Activated T-helper 17 cell treated with anti-CD3 and anti-CD28 coated beads, Interleukin-2, amount 50 U/mL, for 72 hours (primary cell): Measurements from ENCODE around the gene DAPK1. TPM values are rescaled to one million over a fixed set of nuclear protein-coding genes. Genes with fewer than 3 reads are reported as not detected.

Source experiments
- ATAC-seq: fragments of 150-1000 bp; cut with Tn5 transposase; replicated peaks from 2 replicates; pipeline ENCODE4 v1.10.0; 2021; ENCODE audit warnings: mild to moderate bottlenecking, moderate library complexity
- H3K27ac Mint-ChIP-seq: one replicate; pipeline ENCODE4 v1.8.0; 2022; ENCODE audit warnings: mixed read lengths
- H3K27me3 Mint-ChIP-seq: one replicate; pipeline ENCODE4 v1.8.0; 2022; ENCODE audit warnings: mixed read lengths
- H3K36me3 Mint-ChIP-seq: one replicate; pipeline ENCODE4 v1.8.0; 2022; ENCODE audit warnings: low read depth, mild to moderate bottlenecking, mixed read lengths
- H3K4me1 Mint-ChIP-seq: one replicate; pipeline ENCODE4 v1.8.0; 2022; ENCODE audit warnings: mixed read lengths
- H3K4me3 Mint-ChIP-seq: one replicate; pipeline ENCODE4 v1.8.0; 2022; ENCODE audit warnings: mild to moderate bottlenecking, mixed read lengths
- H3K9me3 Mint-ChIP-seq: one replicate; pipeline ENCODE4 v1.8.0; 2022; ENCODE audit warnings: mixed read lengths
- total RNA-seq, 2 donors: library from RNA; stranded (reverse); gene quantifications; one replicate each; pipeline ENCODE4 v1.2.3, GENCODE V29; 2022

Gene DAPK1
- total RNA-seq = 1 to 10 TPM; 1.5 to 2.0 TPM

DNA sequence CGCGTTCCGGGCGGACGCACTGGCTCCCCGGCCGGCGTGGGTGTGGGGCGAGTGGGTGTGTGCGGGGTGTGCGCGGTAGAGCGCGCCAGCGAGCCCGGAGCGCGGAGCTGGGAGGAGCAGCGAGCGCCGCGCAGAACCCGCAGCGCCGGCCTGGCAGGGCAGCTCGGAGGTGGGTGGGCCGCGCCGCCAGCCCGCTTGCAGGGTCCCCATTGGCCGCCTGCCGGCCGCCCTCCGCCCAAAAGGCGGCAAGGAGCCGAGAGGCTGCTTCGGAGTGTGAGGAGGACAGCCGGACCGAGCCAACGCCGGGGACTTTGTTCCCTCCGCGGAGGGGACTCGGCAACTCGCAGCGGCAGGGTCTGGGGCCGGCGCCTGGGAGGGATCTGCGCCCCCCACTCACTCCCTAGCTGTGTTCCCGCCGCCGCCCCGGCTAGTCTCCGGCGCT lies at the start of gene DAPK1:
DAPK1 (plus strand) TSS at position 264 of the 442 bp plus-strand sequence. CDS start 1,211 bp downstream, outside the sequence.
- no peak within 1 kb of the TSS for H3K27ac Mint-ChIP-seq
- no peaks in the 10 kb centered on the region for H3K36me3 Mint-ChIP-seq
- H3K27me3 Mint-ChIP-seq = peaks cover 51% of the 10 kb centered on the region
- peak within 1 kb of the TSS; percentile 38 for H3K4me3 Mint-ChIP-seq
- no peaks in the 10 kb centered on the region for H3K4me1 Mint-ChIP-seq
- ATAC-seq = peak; percentile 35
- H3K9me3 Mint-ChIP-seq = no peaks in the 10 kb centered on the region

DNA sequence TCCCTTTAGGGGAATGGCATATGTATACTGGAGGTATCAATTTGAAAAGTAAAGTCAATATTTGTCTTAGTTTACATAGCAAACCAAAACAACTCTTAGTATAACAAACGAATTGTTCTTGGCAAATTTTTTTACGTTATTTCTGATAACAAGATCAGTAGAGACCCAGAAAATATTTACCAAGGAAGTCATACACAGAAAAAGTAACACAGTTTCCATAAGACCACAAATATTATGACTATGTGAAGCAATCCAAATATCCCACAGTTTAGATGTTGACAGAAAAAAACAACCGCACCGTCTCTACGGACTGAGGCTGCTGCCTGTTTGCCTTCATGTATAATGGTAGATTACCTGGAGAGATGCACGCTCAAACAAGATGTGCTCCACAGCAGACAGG lies 46.5 kb upstream of the DAPK1 start:
- Mint-ChIP-seq H3K27me3 (peaks cover 7% of the 10 kb centered on the region), H3K9me3 (peaks cover 2% of the 10 kb centered on the region), H3K36me3 (no peaks in the 10 kb centered on the region), H3K4me3 (no peak overlapping the region), H3K27ac (no peak overlapping the region), H3K4me1 (no peaks in the 10 kb centered on the region)
- no peak for ATAC-seq

DNA sequence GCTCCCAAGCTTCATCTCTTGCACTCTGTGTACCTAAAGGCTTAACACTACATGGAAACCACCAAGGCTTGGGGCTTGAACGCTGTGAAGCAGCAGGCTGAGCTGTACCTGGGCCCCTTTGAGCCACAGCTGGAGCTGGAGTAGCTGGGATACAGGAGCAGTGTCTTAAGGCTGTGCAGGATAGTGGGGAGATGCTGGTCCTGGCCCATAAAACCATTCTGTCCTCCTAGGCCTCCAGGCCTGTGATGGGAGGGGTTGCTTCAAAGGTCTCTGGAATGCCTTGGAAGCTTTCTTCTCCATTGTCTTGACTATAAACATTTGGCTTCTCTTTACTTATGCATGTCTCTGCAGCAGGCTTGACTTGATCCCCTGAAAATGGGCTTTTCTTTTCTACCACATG lies 42.3 kb upstream of the DAPK1 start:
- H3K27ac Mint-ChIP-seq = no peak overlapping the region
- peaks cover 11% of the 10 kb centered on the region for H3K27me3 Mint-ChIP-seq
- H3K4me3 Mint-ChIP-seq = no peak overlapping the region
- H3K4me1 Mint-ChIP-seq = no peaks in the 10 kb centered on the region
- no peak for ATAC-seq
- H3K9me3 Mint-ChIP-seq = peaks cover 5% of the 10 kb centered on the region
- H3K36me3 Mint-ChIP-seq = no peaks in the 10 kb centered on the region

DNA sequence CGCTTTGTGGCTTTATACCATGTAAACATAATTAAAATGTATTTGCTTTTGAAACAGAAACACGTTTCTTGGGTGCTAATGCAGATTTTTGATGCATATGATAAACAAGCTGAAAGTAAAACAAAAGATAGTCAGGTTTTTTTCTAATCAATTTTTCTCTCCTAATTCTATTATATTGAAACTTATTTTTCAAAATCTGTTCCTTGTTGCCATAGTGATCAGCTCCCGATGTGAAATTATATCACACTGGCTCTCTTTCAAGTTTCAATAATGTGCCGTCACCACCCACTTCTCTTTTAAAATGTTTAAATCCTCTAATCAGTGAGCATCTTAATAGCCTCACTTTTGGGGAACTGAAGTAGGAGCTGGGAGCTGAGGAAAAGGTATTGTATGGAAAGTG lies 36.4 kb upstream of the DAPK1 start:
- ATAC-seq = no peak
- H3K4me1 Mint-ChIP-seq = no peaks in the 10 kb centered on the region

DNA sequence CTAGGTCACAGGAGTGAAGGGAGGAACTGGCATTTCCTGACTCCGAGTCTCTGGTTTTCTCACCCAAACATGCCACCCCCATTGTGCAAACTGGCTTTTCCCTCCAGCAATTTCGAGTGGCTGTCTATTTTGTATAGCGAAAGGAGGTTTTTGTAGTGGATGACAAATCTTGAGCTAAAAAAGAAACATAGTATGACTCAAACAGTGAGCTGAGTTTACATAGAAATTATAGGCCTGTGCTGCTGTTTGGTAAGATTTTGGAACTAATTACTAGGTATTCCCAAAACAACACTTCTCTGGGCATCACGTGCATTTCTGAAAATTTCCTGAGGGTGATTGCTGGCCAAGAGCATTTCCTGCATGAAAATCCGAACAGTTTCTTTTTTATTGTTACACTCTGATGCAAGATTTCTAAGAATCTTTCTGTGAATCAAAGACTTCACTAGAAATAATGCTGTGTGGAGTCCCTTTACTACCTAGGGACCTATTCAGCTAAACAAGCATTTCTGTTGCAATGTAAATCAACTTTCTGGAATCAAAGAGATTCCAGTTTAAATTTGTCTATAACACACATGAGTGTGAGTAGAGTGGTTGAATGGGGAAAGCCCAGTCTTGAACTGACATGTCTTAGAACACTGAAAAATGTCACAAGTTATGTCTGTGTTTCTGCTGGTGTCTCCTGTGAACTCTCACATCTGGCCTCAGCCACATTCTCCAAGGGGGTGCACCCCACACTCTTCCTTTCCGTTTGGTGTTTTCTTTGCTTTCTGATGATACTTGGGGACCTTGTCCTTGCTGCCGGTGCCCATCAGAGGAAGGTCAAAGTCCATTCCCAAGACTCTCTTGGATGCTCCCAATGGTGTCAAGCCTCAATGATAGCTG lies 33.3 kb upstream of the DAPK1 start:
- Mint-ChIP-seq H3K27me3 (no peaks in the 10 kb centered on the region), H3K4me3 (no peak overlapping the region), H3K36me3 (no peaks in the 10 kb centered on the region), H3K27ac (peak overlapping the region; percentile 75), H3K9me3 (no peaks in the 10 kb centered on the region), H3K4me1 (no peaks in the 10 kb centered on the region)
- peak; percentile 84 for ATAC-seq

More for the DNA sequence above, 36.4 kb upstream of the DAPK1 start:
- no peak overlapping the region for H3K4me3 Mint-ChIP-seq
- H3K9me3 Mint-ChIP-seq = peaks cover 2% of the 10 kb centered on the region
- H3K27me3 Mint-ChIP-seq = peaks cover 2% of the 10 kb centered on the region
- no peak overlapping the region for H3K27ac Mint-ChIP-seq
- H3K36me3 Mint-ChIP-seq = no peaks in the 10 kb centered on the region

DNA sequence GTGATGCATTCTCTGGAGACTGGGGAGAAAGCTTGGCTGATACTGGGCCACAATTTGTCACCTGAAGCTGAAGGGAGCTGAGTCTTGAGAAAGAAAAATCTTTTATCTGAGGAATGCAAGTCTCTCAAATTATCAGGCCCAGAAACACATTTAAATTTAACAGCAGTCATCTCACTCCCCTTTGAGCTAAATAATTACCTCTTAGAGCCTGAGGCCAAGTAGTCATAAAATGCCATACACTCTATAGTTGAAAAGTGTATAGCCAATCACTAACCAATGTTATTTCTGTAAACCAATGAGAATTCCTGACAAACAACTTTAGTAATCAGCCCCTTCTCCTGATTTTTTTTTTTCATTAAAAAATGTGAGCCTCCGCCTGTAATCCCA lies 32.7 kb upstream of the DAPK1 start:
- Mint-ChIP-seq H3K36me3 (no peaks in the 10 kb centered on the region), H3K4me3 (no peak overlapping the region), H3K27me3 (no peaks in the 10 kb centered on the region), H3K4me1 (no peaks in the 10 kb centered on the region), H3K9me3 (no peaks in the 10 kb centered on the region), H3K27ac (peak overlapping the region; percentile 75)
- peak; percentile 7 for ATAC-seq

DNA sequence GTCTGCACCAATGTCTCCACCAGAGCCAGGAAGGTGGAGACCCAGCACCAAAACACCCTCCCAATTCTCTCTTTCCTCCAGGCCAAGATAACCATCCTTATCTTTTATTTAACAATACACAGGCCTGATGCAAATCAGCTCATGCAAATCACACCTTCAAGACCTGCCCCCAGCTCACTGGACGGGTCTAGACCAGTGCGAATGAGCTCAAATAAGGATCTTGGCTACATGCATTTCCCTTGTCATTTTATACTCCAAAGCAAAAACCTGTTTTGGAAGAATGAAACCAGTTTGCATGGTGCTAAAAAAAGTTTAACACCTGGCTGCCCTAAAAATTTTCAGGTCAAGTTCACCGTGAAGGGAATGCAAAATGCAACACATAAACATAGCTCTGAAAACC lies 31.9 kb upstream of the DAPK1 start:
- H3K27me3 Mint-ChIP-seq = peaks cover 3% of the 10 kb centered on the region
- no peak overlapping the region for H3K4me3 Mint-ChIP-seq
- no peaks in the 10 kb centered on the region for H3K9me3 Mint-ChIP-seq
- no peak overlapping the region for H3K27ac Mint-ChIP-seq
- no peak for ATAC-seq
- H3K4me1 Mint-ChIP-seq = no peaks in the 10 kb centered on the region
- no peaks in the 10 kb centered on the region for H3K36me3 Mint-ChIP-seq

DNA sequence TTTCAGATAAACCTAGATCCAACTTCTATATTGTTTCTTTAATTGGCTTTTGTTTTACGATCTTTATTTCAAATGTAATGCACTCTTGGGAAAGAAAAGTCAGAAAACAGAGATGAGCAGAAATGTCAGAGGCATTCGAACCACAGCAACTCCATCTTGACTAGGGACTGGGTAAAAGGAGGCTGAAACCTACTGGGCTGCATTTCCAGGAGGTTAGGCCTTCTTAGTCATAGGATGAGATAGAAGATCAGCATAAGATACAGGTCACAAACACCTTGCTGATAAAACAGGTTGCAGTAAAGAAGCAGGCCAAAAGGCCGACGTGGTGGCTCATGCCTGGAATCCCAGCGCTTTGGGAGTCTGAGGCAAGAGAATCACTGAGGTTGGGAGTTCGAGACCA lies 30.5 kb upstream of the DAPK1 start:
- Mint-ChIP-seq H3K27ac (no peak overlapping the region), H3K36me3 (no peaks in the 10 kb centered on the region), H3K9me3 (no peaks in the 10 kb centered on the region), H3K4me3 (no peak overlapping the region), H3K4me1 (no peaks in the 10 kb centered on the region), H3K27me3 (peaks cover 3% of the 10 kb centered on the region)
- ATAC-seq = no peak

DNA sequence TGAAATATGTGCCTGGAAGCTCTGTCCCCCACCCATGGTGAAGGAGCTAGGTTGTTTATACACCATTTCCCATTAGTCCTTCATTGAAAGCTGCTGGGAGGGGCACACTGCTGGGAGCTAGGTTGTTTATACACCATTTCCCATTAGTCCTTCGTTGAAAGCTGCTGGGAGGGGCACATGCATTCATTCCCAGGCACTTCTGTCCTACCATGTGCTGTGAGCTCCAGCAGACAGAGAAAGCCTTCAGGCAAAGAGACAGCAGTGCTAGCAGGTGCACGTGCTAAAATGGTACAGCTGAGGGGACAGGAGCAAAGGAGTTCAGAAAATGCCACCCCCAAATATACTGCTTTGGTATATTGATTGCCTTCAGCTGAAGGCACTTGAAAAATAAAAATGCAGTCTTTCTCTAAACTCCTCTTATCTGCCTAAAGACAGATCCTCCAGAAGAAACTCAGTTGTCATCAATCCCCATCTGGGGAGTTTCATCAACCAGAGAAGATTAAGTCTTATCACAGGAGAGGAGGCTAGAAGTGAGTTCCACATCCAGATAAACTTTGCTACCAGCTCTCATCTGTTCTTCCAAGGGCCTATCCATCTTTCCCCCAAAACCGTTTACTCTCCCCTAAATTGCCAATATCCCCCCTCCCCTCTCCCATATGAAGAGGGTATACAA lies 27.7 kb upstream of the DAPK1 start:
- H3K27me3 Mint-ChIP-seq = peaks cover 5% of the 10 kb centered on the region
- ATAC-seq = no peak
- H3K4me3 Mint-ChIP-seq = no peak overlapping the region
- no peak overlapping the region for H3K27ac Mint-ChIP-seq
- no peaks in the 10 kb centered on the region for H3K36me3 Mint-ChIP-seq
- no peaks in the 10 kb centered on the region for H3K4me1 Mint-ChIP-seq
- H3K9me3 Mint-ChIP-seq = no peaks in the 10 kb centered on the region

DNA sequence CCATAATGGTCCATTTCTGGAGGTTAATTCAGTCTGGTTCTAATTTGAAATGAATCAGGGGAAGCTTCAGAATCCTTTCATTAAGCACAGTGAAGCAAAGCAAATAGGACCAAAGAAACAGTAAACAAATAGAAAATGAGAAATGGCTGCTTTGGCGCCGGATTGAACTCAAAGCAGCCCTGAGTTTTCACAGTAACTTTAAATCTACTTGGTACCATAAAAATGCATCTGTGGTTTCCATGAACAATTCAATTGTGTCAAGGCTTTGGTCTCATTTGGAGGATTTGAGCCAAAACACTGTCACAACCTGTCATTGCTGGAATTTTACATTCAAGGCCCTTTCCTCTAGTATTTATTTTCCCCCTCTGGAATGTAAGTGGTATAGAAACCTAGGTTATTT lies 25.9 kb upstream of the DAPK1 start:
- Mint-ChIP-seq H3K4me1 (no peaks in the 10 kb centered on the region), H3K27me3 (peaks cover 5% of the 10 kb centered on the region), H3K27ac (no peak overlapping the region), H3K9me3 (no peaks in the 10 kb centered on the region), H3K4me3 (no peak overlapping the region), H3K36me3 (no peaks in the 10 kb centered on the region)
- no peak for ATAC-seq

DNA sequence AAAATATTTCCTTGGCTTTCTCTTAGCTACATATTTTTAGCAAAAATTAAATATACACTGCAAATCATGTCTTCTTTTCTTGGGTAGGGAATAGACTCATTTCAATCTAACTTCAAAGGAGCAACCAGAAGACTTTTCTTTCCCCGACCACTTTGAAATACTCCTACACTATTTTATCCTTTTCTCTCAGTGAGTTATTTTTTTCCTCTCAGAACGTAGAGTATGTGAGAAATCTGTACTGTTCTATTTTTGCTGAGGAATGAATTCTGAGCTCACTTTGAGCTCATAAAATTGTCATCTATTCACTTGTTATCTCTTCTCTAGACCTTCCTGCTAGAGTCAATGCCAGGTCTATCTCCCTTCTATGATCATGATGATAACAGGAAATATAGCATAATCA lies 22.2 kb upstream of the DAPK1 start:
- no peaks in the 10 kb centered on the region for H3K36me3 Mint-ChIP-seq
- H3K27me3 Mint-ChIP-seq = peaks cover 3% of the 10 kb centered on the region
- no peaks in the 10 kb centered on the region for H3K4me1 Mint-ChIP-seq
- no peak overlapping the region for H3K4me3 Mint-ChIP-seq
- no peak for ATAC-seq
- no peaks in the 10 kb centered on the region for H3K9me3 Mint-ChIP-seq
- no peak overlapping the region for H3K27ac Mint-ChIP-seq

DNA sequence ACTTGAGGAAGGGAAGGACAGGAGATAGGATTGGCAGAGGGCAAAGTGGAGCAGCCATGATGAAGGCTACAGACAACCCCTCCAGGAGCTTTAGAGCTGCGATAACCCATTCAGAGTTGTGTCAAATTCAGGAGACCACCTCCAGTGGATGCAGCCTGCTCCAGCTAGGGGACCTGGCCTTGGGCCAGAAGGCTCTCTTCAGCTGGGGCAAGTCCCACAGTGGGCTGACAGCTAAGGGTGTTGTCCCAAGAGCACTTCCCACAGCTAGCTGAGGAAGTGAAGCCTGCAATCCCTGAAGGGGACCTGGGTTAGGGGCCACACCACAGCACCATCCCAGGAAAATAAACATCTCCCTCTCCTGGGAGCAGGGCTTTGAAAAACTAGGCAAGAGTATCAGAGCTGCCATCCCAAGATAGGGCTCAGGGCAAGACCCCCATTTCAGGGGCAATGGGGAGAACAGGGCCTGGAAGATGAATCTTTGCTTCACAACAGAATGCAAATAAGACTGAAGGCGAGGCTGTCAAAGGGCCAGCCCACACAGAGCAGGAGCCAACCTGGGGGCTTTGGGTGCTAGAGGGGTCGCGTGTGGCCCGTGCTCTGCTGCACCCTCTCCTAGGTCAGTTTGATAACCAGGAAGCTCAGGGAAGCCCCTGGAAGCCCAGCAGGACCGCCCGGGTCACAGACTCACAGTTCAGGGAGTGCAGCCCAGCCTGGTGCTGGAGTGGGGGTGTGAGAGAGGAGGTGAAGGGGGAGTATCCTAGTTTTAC lies 19.3 kb upstream of the DAPK1 start:
- ATAC-seq = no peak
- H3K9me3 Mint-ChIP-seq = no peaks in the 10 kb centered on the region
- no peak overlapping the region for H3K27ac Mint-ChIP-seq
- H3K4me1 Mint-ChIP-seq = no peaks in the 10 kb centered on the region
- H3K4me3 Mint-ChIP-seq = no peak overlapping the region
- H3K27me3 Mint-ChIP-seq = peaks cover 3% of the 10 kb centered on the region
- no peaks in the 10 kb centered on the region for H3K36me3 Mint-ChIP-seq

DNA sequence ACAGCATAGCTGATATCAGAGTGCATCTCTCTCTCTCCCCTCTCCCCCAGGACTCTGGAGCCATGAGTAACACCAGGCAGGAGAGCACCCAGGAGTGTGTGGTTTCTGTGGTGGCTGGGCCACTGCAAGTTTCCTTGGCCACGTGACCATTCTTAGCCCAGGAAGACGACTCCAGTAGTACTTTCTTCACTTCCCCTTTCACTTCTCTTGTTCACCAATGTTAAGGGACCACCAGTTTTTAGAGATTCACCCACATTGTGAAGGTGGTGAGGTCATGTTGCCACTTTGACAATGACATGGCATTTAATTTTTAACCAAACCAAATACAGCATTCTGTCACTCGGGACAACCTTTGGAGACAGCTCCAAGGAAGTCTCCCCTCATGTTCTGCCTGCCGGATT lies 17.9 kb upstream of the DAPK1 start:
- peak; percentile 16 for ATAC-seq
- H3K27me3 Mint-ChIP-seq = no peaks in the 10 kb centered on the region

DNA sequence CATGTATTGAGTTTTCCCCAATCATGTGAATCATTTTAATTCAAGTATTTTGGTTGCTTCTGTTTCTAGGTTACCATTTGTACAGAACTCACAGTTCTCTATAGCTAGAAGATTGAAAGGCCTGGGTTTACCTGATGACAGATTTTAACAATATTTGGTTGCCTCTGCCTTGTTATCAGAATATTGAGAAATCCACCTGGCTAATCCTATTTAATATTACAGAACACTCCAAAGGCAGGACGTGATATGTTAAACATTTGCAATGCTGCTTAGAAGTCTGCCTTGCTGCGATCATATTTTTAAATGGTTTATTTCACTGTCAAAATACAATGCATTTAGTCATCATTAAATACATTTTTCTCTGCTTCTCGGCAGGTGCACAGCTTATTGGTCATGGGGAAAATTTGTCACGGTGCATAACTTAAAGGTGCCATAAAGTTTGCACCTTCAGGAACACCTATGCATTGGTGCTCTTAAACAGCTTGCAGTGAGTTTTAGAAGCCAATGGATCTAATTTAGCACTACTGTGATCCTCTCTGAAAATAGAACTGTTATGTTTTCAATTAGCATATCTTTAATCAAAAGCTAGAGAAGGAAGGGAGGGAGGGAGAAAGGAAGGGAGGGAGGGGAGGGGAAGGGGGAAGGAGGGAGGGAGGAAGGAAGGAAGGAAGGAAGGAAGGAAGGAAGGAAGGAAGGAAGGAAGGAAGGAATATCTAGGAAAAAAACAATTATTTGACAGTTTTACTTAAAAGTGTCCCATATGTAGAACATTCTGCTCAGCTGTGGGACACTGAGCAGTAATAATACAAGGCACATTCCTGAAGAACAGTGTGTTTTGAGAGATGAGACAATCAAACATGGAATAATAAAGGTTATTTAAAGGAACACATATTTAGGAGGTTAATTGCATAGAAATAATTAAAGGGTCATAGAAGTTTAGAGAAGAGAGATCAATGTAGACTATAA lies 15.5 kb upstream of the DAPK1 start:
- no peak overlapping the region for H3K4me3 Mint-ChIP-seq
- H3K27ac Mint-ChIP-seq = no peak overlapping the region
- H3K27me3 Mint-ChIP-seq = no peaks in the 10 kb centered on the region
- H3K36me3 Mint-ChIP-seq = no peaks in the 10 kb centered on the region
- no peaks in the 10 kb centered on the region for H3K4me1 Mint-ChIP-seq
- ATAC-seq = no peak
- H3K9me3 Mint-ChIP-seq = no peaks in the 10 kb centered on the region

More for the DNA sequence above, 17.9 kb upstream of the DAPK1 start:
- Mint-ChIP-seq H3K4me3 (no peak overlapping the region), H3K36me3 (no peaks in the 10 kb centered on the region), H3K9me3 (no peaks in the 10 kb centered on the region), H3K27ac (no peak overlapping the region), H3K4me1 (no peaks in the 10 kb centered on the region)
